Caco-2 (cell line): ENCODE measurements around the gene CNDP2. TPM values are rescaled to one million over a fixed set of nuclear protein-coding genes. Genes with fewer than 3 reads are reported as not detected.

Source experiments
- BruUV-seq: library from RNA; stranded (reverse); fragments of 400-500 nt; replicated peaks from 2 replicates; lab custom pipeline; 2021; lab: Mats Ljungman, UMichigan
- CTCF ChIA-PET: fragments of 300-600 bp; sonication (Branson Sonifier 250); formaldehyde crosslinking; loops from one replicate; lab custom pipeline; 2022; ENCODE audit warnings: antibody characterized with exemption; lab: Charles Lee
- POLR2A ChIA-PET: fragments of 300-600 bp; sonication (Branson Sonifier 250); formaldehyde crosslinking; loops from one replicate; lab custom pipeline; 2022; ENCODE audit warnings: antibody characterized with exemption; lab: Charles Lee
- DNase-seq, 2 experiments: peaks; one replicate each; pipeline versions ENCODE4 v3.0.0 to v3.0.0-alpha.2; 2020 to 2022
- H3K27me3 ChIP-seq: replicated peaks from 2 replicates; pipeline ENCODE4 v1.6.0; 2011; ENCODE audit warnings: low read length; ENCODE audit not compliant: control insufficient read depth, insufficient read depth
- H3K36me3 ChIP-seq: 2 replicates; pipeline ENCODE4 v1.5.1; 2011; ENCODE audit warnings: low read length; ENCODE audit not compliant: control insufficient read depth, insufficient read depth
- H3K4me1 ChIP-seq: fragments of 250-450 bp; sonication (Bioruptor Pico); 2 replicates; pipeline ENCODE4 v1.5.1; 2020; ENCODE audit warnings: mild to moderate bottlenecking
- H3K4me3 ChIP-seq: 2 replicates; pipeline ENCODE4 v1.5.1; 2011; ENCODE audit warnings: low read depth, mild to moderate bottlenecking, control low read depth, low read length
- H3K9me3 ChIP-seq: fragments of 250-450 bp; sonication (Bioruptor Pico); 2 replicates; pipeline ENCODE4 v1.5.1; 2020; ENCODE audit warnings: mild to moderate bottlenecking, moderate library complexity
- H3K27ac Mint-ChIP-seq: one replicate; pipeline ENCODE4 v1.8.0; 2022; ENCODE audit warnings: mixed read lengths; ENCODE audit not compliant: unreplicated experiment
- H3K27me3 Mint-ChIP-seq: one replicate; pipeline ENCODE4 v1.8.0; 2022; ENCODE audit warnings: mixed read lengths; ENCODE audit not compliant: insufficient read depth, unreplicated experiment
- H3K36me3 Mint-ChIP-seq: one replicate; pipeline ENCODE4 v1.8.0; 2022; ENCODE audit warnings: mild to moderate bottlenecking, mixed read lengths; ENCODE audit not compliant: insufficient read depth, unreplicated experiment
- H3K4me1 Mint-ChIP-seq: one replicate; pipeline ENCODE4 v1.8.0; 2022; ENCODE audit warnings: low read depth, mixed read lengths; ENCODE audit not compliant: unreplicated experiment
- H3K4me3 Mint-ChIP-seq: one replicate; pipeline ENCODE4 v1.8.0; 2022; ENCODE audit warnings: mild to moderate bottlenecking, moderate library complexity, mixed read lengths; ENCODE audit not compliant: unreplicated experiment
- H3K9me3 Mint-ChIP-seq: one replicate; pipeline ENCODE4 v1.8.0; 2022; ENCODE audit warnings: mixed read lengths; ENCODE audit not compliant: unreplicated experiment
- CTCF ChIP-seq, 2 experiments: fragments of 200-600 bp in 1 of 2; IDR thresholded peaks; 1 replicate in 1 of 2; 2 replicates in 1 of 2; pipeline versions ENCODE4 v1.5.1 to v1.8.0; 2011 to 2022; ENCODE audit warnings: antibody characterized with exemption in 1 of 2, control low read depth in 1 of 2, inconsistent platforms in 1 of 2, low read depth in 1 of 2, low read length in 1 of 2, mild to moderate bottlenecking in 1 of 2, moderate library complexity in 1 of 2; ENCODE audit not compliant: insufficient read depth in 1 of 2, severe bottlenecking in 1 of 2, unreplicated experiment in 1 of 2
- intact Hi-C: fragments of 100-400 bp; cut with micrococcal nuclease; formaldehyde crosslinking; loops from one replicate; pipeline ENCODE4 v1.10.0; 2022; ENCODE audit not compliant: unreplicated experiment
- total RNA-seq: library from RNA; stranded (reverse); gene quantifications from 2 replicates; pipeline ENCODE4 v1.2.3, GENCODE V29; 2022

CNDP2 gene
- total RNA-seq, 1 experiment from 2014 or later = 113 TPM

DNA sequence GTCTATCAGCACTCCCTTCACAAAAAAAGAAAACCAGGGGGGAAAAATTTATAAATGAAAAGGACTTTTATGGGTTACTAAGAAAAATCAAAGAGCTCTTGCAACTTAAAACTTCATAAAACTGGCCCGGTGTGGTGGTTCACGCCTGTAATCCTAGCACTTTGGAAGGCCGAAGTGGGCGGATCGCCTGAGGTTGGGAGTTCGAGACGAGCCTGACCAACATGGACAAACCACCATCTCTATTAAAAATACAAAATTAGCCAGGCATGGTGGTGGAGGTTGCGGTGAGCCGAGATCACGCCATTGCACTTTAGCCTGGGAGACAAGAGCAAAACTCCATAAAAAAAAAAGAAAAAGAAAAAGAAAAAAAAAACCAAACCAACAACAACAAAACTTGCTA lies 40.8 kb upstream of the CNDP2 start:
- Mint-ChIP-seq H3K4me1 (no peaks in the 10 kb centered on the region), H3K4me3 (no peak overlapping the region), H3K9me3 (no peaks in the 10 kb centered on the region), H3K36me3 (no peaks in the 10 kb centered on the region), H3K27ac (no peak overlapping the region), H3K27me3 (peaks cover 10% of the 10 kb centered on the region)
- H3K27me3 ChIP-seq = no peaks in the 10 kb centered on the region
- intact Hi-C loops = loop anchor here (10.0 kb wide), 1 partner anchor 61 kb away; no protein-coding TSS in a partner anchor
- no peak for DNase-seq
- no peaks in the 10 kb centered on the region for H3K9me3 ChIP-seq
- peaks cover 3% of the 10 kb centered on the region; the same call in 1 of the 2 replicates for H3K4me1 ChIP-seq
- BruUV-seq = no TSS peak
- TF ChIP-seq CTCF (IDR thresholded peaks at IDR 0.05; ENCODE audit: insufficient read depth in 1 of 2, low read depth in 1 of 2, low read length in 1 of 2, severe bottlenecking in 1 of 2, unreplicated experiment in 1 of 2) = no peak
- no peaks in the 10 kb centered on the region for H3K36me3 ChIP-seq
- H3K4me3 ChIP-seq = no peak overlapping the region
- POLR2A ChIA-PET = no interaction called here
- CTCF ChIA-PET = no interaction called here

- BruUV-seq = no TSS peak
- POLR2A ChIA-PET = no interaction called here
- no peaks in the 10 kb centered on the region for H3K36me3 Mint-ChIP-seq
Observed at GRCh38 chr18:74456017-74456348, 40.2 kb upstream of the CNDP2 start.

GRCh38 chr18:74456349-74457042 lies 39.7 kb upstream of the CNDP2 start:
- ChIA-PET CTCF (no interaction called here), POLR2A (no interaction called here)
- H3K4me1 Mint-ChIP-seq = no peaks in the 10 kb centered on the region
- intact Hi-C loops = loop anchor here (10.0 kb wide), 1 partner anchor 62 kb away; no protein-coding TSS in a partner anchor
- no peak for DNase-seq
- peak overlapping the region; percentile 53 for H3K4me3 Mint-ChIP-seq
- H3K27ac Mint-ChIP-seq = no peak overlapping the region
- no peaks in the 10 kb centered on the region for H3K9me3 Mint-ChIP-seq
- no peak for TF ChIP-seq CTCF (IDR thresholded peaks at IDR 0.05; ENCODE audit: insufficient read depth in 1 of 2, low read depth in 1 of 2, low read length in 1 of 2, severe bottlenecking in 1 of 2, unreplicated experiment in 1 of 2)
- Histone ChIP-seq H3K27me3 (no peaks in the 10 kb centered on the region), H3K4me1 (no peaks in the 10 kb centered on the region), H3K36me3 (no peaks in the 10 kb centered on the region), H3K4me3 (peak overlapping the region; percentile 26), H3K9me3 (no peaks in the 10 kb centered on the region)
- H3K36me3 Mint-ChIP-seq = no peaks in the 10 kb centered on the region
- H3K27me3 Mint-ChIP-seq = peaks cover 12% of the 10 kb centered on the region
- no TSS peak for BruUV-seq

More at GRCh38 chr18:74456017-74456348, 40.2 kb upstream of the CNDP2 start:
- Histone ChIP-seq H3K9me3 (no peaks in the 10 kb centered on the region), H3K36me3 (no peaks in the 10 kb centered on the region), H3K27me3 (no peaks in the 10 kb centered on the region), H3K4me1 (peaks cover under 1% of the 10 kb centered on the region; the same call in 1 of the 2 replicates), H3K4me3 (no peak overlapping the region; the same call in 1 of the 2 replicates)
- H3K4me3 Mint-ChIP-seq = peak overlapping the region; percentile 53
- no peaks in the 10 kb centered on the region for H3K4me1 Mint-ChIP-seq
- H3K27me3 Mint-ChIP-seq = peaks cover 10% of the 10 kb centered on the region
- TF ChIP-seq CTCF (IDR thresholded peaks at IDR 0.05; ENCODE audit: insufficient read depth in 1 of 2, low read depth in 1 of 2, low read length in 1 of 2, severe bottlenecking in 1 of 2, unreplicated experiment in 1 of 2) = no peak
- CTCF ChIA-PET = no interaction called here
- intact Hi-C loops = loop anchor here (10.0 kb wide), 1 partner anchor 61 kb away; no protein-coding TSS in a partner anchor
- no peaks in the 10 kb centered on the region for H3K9me3 Mint-ChIP-seq
- no peak for DNase-seq
- H3K27ac Mint-ChIP-seq = no peak overlapping the region
